SK-N-SH treated with all-trans-retinoic acid at 6 μM for 48 hours (cell line): ENCODE data around the gene LCTL.

Experiments used
- ATAC-seq: fragments of 200-7000 bp; cut with Tn5 transposase; 3 replicates; pipeline ENCODE4 v1.9.1; 2020; ENCODE audit warnings: mild to moderate bottlenecking, moderate library complexity
- ARNTL ChIP-seq: fragments of 450-650 bp; formaldehyde crosslinking; IDR thresholded peaks from 2 replicates; pipeline ENCODE4 v1.5.0; 2020; ENCODE audit warnings: low read depth, mild to moderate bottlenecking, moderate library complexity, borderline replicate concordance
- BACH2 ChIP-seq: fragments of 250-450 bp; sonication (Bioruptor Pico); IDR thresholded peaks from 2 replicates; pipeline ENCODE4 v1.9.0; 2021; ENCODE audit warnings: mild to moderate bottlenecking, borderline replicate concordance
- CSDC2 ChIP-seq: fragments of 250-450 bp; sonication (Bioruptor Pico); IDR thresholded peaks from 2 replicates; pipeline ENCODE4 v1.5.0; 2020; ENCODE audit warnings: mild to moderate bottlenecking, moderate library complexity
- ESRRG ChIP-seq: fragments of 250-450 bp; sonication (Bioruptor Pico); IDR thresholded peaks from 2 replicates; pipeline ENCODE4 v1.6.1; 2021; ENCODE audit warnings: mild to moderate bottlenecking
- GLIS3 ChIP-seq: fragments of 250-450 bp; sonication (Bioruptor Pico); IDR thresholded peaks from 2 replicates; pipeline ENCODE4 v1.5.0; 2020; ENCODE audit warnings: mild to moderate bottlenecking, moderate library complexity
- ISL1 ChIP-seq: fragments of 250-450 bp; sonication (Bioruptor Pico); IDR thresholded peaks from 2 replicates; pipeline ENCODE4 v2.1.2; 2022; ENCODE audit warnings: mild to moderate bottlenecking, moderate library complexity
- OSR1 ChIP-seq: fragments of 250-450 bp; sonication (Bioruptor Pico); IDR thresholded peaks from 2 replicates; pipeline ENCODE4 v1.8.0; 2022; ENCODE audit warnings: moderate library complexity, mild to moderate bottlenecking, inconsistent platforms
- PPARA ChIP-seq: fragments of 250-450 bp; sonication (Bioruptor Pico); IDR thresholded peaks from 2 replicates; pipeline ENCODE4 v1.5.0; 2020; ENCODE audit warnings: mild to moderate bottlenecking, borderline replicate concordance
- RARB ChIP-seq: fragments of 250-450 bp; sonication (Bioruptor Pico); IDR thresholded peaks from 2 replicates; pipeline ENCODE4 v1.8.0; 2021; ENCODE audit warnings: mild to moderate bottlenecking, moderate library complexity
- SNAI2 ChIP-seq: fragments of 250-450 bp; sonication (Bioruptor Pico); IDR thresholded peaks from 2 replicates; pipeline ENCODE4 v1.5.0; 2020; ENCODE audit warnings: mild to moderate bottlenecking, moderate library complexity
- TOX ChIP-seq: fragments of 250-450 bp; sonication (Bioruptor Pico); IDR thresholded peaks from 2 replicates; pipeline ENCODE4 v1.8.0; 2021; ENCODE audit warnings: mild to moderate bottlenecking, moderate library complexity, borderline replicate concordance
- ZC3H10 ChIP-seq: fragments of 250-450 bp; sonication (Bioruptor Pico); IDR thresholded peaks from 2 replicates; pipeline ENCODE4 v1.5.1; 2021; ENCODE audit warnings: mild to moderate bottlenecking, moderate library complexity
- ZFP3 ChIP-seq: fragments of 250-450 bp; sonication (Bioruptor Pico); IDR thresholded peaks from 2 replicates; pipeline ENCODE4 v1.5.0; 2020; ENCODE audit warnings: mild to moderate bottlenecking, moderate library complexity
- ZFP30 ChIP-seq: fragments of 450-650 bp; formaldehyde crosslinking; IDR thresholded peaks from 2 replicates; pipeline ENCODE4 v1.5.0; 2022; ENCODE audit warnings: mild to moderate bottlenecking, moderate library complexity
- ZNF565 ChIP-seq: fragments of 450-650 bp; formaldehyde crosslinking; conservative IDR thresholded peaks from 2 replicates; pipeline ENCODE4 v1.5.0; 2020; ENCODE audit warnings: low read depth, mild to moderate bottlenecking, moderate library complexity
- ZNF70 ChIP-seq: fragments of 450-650 bp; formaldehyde crosslinking; IDR thresholded peaks from 2 replicates; pipeline ENCODE4 v1.5.0; 2020; ENCODE audit warnings: mild to moderate bottlenecking, moderate library complexity
- ZNF8 ChIP-seq: fragments of 450-650 bp; formaldehyde crosslinking; IDR thresholded peaks from 2 replicates; pipeline ENCODE4 v1.5.0; 2020; ENCODE audit warnings: mild to moderate bottlenecking, moderate library complexity
- TF ChIP-seq, protein P1 (sequence below): fragments of 250-450 bp; sonication (Bioruptor Pico); IDR thresholded peaks from 2 replicates; pipeline ENCODE4 v1.5.1; 2021; ENCODE audit warnings: mild to moderate bottlenecking, moderate library complexity
- TF ChIP-seq, protein P2 (sequence below): fragments of 250-450 bp; sonication (Bioruptor Pico); IDR thresholded peaks from 2 replicates; pipeline ENCODE4 v1.5.0; 2020; ENCODE audit warnings: mild to moderate bottlenecking, moderate library complexity
- TF ChIP-seq, protein P3 (sequence below): fragments of 250-450 bp; sonication (Bioruptor Pico); IDR thresholded peaks from 2 replicates; pipeline ENCODE4 v1.8.0; 2021; ENCODE audit warnings: low read depth, mild to moderate bottlenecking, moderate library complexity, borderline replicate concordance
- TF ChIP-seq, protein P4 (sequence below): fragments of 250-450 bp; sonication (Bioruptor Pico); IDR thresholded peaks from 2 replicates; pipeline ENCODE4 v1.5.1; 2020; ENCODE audit warnings: low read depth, mild to moderate bottlenecking, moderate library complexity
- TF ChIP-seq, protein P5 (sequence below): fragments of 250-450 bp; sonication (Bioruptor Pico); IDR thresholded peaks from 2 replicates; pipeline ENCODE4 v1.8.0; 2020; ENCODE audit warnings: mild to moderate bottlenecking, moderate library complexity, borderline replicate concordance

LCTL gene

DNA sequence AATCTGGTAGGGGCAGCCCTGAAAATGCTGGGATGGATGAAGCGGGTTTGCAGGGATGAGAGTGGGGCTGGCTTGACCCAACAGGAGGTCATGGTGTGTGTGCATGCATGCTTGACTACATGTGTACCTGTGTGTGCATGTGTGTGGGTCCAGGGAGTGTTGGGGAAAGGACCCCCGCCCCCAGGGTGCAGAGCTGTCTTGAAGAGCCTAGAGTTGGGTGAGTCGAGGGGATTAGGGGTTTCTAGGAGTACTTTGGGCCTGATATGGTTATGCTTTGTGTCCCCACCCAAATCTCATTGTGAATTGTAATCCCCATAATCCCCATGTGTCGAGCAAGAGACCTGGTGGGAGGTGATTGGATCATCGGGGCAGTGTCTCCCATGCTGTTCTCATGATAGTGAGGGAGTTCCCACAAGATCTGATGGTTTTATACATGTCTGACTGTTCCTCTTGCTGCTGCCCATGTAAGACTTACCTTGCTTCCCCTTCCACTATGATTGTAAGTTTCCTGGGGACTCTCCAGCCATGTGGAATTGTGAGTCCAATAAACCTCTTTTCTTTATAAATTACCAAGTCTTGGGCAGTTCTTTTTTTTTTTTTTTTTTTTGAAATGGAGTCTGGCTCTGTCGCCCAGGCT is 5.2 kb upstream of the LCTL start (continued):
- no peak for TF ChIP-seq GLIS3 (CRISPR knock-in tag)

DNA sequence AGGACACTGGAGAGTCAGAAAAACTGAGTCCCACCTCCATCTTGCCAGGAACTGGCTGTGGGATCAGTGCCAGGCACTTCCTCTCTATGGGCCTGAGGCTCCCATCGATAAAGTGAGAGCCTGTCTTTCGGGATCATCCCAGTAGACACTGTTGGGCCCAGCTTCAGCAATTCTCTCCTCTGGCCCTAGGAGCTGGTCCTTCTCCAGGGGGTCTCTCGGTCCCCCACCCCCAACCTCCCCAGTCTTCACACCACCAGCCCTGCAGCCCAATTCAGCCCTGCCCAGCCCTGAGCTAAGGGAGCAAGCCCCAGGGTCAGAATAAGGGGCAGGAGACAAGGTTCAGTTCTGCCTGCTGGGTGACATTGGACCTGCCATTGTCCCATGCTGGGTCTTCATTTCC is 4.5 kb upstream of the LCTL start:
- TF ChIP-seq ZFP30 (CRISPR knock-in tag) (no peak), BACH2 (CRISPR knock-in tag) (no peak), ZC3H10 (no peak), PPARA (CRISPR knock-in tag) (no peak), ESRRG (CRISPR knock-in tag) (no peak), ZNF8 (no peak), RARB (no peak)
- TF ChIP-seq, protein P1, sequence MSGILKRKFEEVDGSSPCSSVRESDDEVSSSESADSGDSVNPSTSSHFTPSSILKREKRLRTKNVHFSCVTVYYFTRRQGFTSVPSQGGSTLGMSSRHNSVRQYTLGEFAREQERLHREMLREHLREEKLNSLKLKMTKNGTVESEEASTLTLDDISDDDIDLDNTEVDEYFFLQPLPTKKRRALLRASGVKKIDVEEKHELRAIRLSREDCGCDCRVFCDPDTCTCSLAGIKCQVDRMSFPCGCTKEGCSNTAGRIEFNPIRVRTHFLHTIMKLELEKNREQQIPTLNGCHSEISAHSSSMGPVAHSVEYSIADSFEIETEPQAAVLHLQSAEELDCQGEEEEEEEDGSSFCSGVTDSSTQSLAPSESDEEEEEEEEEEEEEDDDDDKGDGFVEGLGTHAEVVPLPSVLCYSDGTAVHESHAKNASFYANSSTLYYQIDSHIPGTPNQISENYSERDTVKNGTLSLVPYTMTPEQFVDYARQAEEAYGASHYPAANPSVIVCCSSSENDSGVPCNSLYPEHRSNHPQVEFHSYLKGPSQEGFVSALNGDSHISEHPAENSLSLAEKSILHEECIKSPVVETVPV (CRISPR knock-in tag) = no peak

DNA sequence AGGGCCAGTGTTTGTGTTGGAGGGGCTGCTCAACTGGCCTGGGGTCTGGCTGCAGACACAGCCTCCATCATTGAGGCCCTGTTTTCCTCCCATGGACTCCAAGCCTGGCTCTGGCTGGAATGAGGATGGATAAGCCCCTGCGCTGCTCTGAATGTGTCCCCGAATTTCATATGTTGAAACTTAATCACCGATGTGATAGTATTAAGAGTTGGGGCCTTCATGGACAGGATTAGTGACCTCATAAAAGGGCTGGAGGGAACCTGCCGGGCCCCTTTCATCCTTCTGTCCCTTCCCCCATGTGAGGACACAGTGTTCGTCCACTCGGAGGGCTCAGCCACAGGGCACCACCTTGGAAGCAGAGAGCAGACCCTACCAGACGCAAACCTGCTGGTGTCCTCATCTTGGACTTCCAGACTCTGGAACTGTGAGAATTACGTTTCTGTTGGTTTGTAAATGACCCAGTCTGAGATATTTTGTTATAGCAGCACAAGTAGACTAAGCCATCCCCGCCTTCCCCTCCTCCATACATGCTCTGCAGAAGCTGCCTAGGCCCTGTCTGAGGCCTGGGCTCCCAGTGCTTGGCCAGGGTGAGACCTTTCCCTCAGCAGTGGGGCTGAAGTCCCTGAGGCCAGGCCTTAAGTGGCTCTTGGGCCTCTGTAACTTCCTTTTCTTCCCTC is 3.8 kb upstream of the LCTL start:
- no peak for ATAC-seq
- TF ChIP-seq ZNF70 (CRISPR knock-in tag) (no peak), ESRRG (CRISPR knock-in tag) (no peak), ZC3H10 (no peak), ZNF565 (CRISPR knock-in tag) (no peak), TOX (CRISPR knock-in tag) (no peak), PPARA (CRISPR knock-in tag) (no peak), CSDC2 (no peak), RARB (no peak), ARNTL (CRISPR knock-in tag) (no peak), ZFP30 (CRISPR knock-in tag) (no peak), OSR1 (CRISPR knock-in tag) (no peak), ZFP3 (CRISPR knock-in tag) (no peak), ISL1 (CRISPR knock-in tag) (no peak), SNAI2 (CRISPR knock-in tag) (no peak)
- TF ChIP-seq, protein P2, sequence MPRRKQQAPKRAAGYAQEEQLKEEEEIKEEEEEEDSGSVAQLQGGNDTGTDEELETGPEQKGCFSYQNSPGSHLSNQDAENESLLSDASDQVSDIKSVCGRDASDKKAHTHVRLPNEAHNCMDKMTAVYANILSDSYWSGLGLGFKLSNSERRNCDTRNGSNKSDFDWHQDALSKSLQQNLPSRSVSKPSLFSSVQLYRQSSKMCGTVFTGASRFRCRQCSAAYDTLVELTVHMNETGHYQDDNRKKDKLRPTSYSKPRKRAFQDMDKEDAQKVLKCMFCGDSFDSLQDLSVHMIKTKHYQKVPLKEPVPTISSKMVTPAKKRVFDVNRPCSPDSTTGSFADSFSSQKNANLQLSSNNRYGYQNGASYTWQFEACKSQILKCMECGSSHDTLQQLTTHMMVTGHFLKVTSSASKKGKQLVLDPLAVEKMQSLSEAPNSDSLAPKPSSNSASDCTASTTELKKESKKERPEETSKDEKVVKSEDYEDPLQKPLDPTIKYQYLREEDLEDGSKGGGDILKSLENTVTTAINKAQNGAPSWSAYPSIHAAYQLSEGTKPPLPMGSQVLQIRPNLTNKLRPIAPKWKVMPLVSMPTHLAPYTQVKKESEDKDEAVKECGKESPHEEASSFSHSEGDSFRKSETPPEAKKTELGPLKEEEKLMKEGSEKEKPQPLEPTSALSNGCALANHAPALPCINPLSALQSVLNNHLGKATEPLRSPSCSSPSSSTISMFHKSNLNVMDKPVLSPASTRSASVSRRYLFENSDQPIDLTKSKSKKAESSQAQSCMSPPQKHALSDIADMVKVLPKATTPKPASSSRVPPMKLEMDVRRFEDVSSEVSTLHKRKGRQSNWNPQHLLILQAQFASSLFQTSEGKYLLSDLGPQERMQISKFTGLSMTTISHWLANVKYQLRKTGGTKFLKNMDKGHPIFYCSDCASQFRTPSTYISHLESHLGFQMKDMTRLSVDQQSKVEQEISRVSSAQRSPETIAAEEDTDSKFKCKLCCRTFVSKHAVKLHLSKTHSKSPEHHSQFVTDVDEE (CRISPR knock-in tag) = no peak
- TF ChIP-seq, protein P3, sequence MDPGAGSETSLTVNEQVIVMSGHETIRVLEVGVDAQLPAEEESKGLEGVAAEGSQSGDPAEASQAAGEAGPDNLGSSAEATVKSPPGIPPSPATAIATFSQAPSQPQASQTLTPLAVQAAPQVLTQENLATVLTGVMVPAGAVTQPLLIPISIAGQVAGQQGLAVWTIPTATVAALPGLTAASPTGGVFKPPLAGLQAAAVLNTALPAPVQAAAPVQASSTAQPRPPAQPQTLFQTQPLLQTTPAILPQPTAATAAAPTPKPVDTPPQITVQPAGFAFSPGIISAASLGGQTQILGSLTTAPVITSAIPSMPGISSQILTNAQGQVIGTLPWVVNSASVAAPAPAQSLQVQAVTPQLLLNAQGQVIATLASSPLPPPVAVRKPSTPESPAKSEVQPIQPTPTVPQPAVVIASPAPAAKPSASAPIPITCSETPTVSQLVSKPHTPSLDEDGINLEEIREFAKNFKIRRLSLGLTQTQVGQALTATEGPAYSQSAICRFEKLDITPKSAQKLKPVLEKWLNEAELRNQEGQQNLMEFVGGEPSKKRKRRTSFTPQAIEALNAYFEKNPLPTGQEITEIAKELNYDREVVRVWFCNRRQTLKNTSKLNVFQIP (CRISPR knock-in tag) = no peak
- TF ChIP-seq, protein P4, sequence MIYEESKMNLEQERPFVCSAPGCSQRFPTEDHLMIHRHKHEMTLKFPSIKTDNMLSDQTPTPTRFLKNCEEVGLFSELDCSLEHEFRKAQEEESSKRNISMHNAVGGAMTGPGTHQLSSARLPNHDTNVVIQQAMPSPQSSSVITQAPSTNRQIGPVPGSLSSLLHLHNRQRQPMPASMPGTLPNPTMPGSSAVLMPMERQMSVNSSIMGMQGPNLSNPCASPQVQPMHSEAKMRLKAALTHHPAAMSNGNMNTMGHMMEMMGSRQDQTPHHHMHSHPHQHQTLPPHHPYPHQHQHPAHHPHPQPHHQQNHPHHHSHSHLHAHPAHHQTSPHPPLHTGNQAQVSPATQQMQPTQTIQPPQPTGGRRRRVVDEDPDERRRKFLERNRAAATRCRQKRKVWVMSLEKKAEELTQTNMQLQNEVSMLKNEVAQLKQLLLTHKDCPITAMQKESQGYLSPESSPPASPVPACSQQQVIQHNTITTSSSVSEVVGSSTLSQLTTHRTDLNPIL = no peak
- TF ChIP-seq, protein P5, sequence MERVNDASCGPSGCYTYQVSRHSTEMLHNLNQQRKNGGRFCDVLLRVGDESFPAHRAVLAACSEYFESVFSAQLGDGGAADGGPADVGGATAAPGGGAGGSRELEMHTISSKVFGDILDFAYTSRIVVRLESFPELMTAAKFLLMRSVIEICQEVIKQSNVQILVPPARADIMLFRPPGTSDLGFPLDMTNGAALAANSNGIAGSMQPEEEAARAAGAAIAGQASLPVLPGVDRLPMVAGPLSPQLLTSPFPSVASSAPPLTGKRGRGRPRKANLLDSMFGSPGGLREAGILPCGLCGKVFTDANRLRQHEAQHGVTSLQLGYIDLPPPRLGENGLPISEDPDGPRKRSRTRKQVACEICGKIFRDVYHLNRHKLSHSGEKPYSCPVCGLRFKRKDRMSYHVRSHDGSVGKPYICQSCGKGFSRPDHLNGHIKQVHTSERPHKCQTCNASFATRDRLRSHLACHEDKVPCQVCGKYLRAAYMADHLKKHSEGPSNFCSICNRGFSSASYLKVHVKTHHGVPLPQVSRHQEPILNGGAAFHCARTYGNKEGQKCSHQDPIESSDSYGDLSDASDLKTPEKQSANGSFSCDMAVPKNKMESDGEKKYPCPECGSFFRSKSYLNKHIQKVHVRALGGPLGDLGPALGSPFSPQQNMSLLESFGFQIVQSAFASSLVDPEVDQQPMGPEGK (CRISPR knock-in tag) = no peak

More for the DNA sequence above, 4.5 kb upstream of the LCTL start:
- ATAC-seq = no peak
